ENCODE results near the gene ABCF1. TPM values are rescaled to one million over a fixed set of nuclear protein-coding genes. Genes with fewer than 3 reads are reported as not detected.

The ABCF1 gene
- total and polyA plus RNA-seq, 9 of the 15 experiments (the other 6 are each of a cell fraction or from before 2014, with no cell fraction given) = 41.6 to 193 (median 102) TPM

- no peak for TF ChIP-seq ZNF407 (IDR thresholded peaks at IDR 0.05; ENCODE audit: low read depth)
- no peak for TF ChIP-seq ZNF184 (CRISPR knock-in tag; IDR thresholded peaks at IDR 0.05)
- no peak for TF ChIP-seq TAF7 (tag; IDR thresholded peaks at IDR 0.05)
- no peak for TF ChIP-seq DACH1 (IDR thresholded peaks at IDR 0.05; ENCODE audit: partially characterized antibody)
- no peak for TF ChIP-seq HMGXB4 (CRISPR knock-in tag; IDR thresholded peaks at IDR 0.05)
- peak; percentile 60; the same call in 1 of the 2 replicates for TF ChIP-seq PYGO2 (tag; IDR thresholded peaks at IDR 0.05)
- TF ChIP-seq HCFC1 (IDR thresholded peaks at IDR 0.05; ENCODE audit: low read depth, low read length) = no peak
- no peak for TF ChIP-seq TEAD2 (tag; IDR thresholded peaks at IDR 0.05)
- TF ChIP-seq CTBP1 (IDR thresholded peaks at IDR 0.05; ENCODE audit: borderline replicate concordance) = peak; percentile 63
- TF ChIP-seq HDGF (IDR thresholded peaks at IDR 0.05) = no peak
- peak; percentile 19; the same call in 1 of the 2 replicates for TF ChIP-seq NBN (IDR thresholded peaks at IDR 0.05; ENCODE audit: low read depth)
- TF ChIP-seq ETV6 (IDR thresholded peaks at IDR 0.05; ENCODE audit: borderline replicate concordance in 1 of 2, low read depth in 2 of 2, low read length in 1 of 2) = no peak
- TF ChIP-seq ETV6 (CRISPR knock-in tag; IDR thresholded peaks at IDR 0.05; ENCODE audit: borderline replicate concordance) = peak; percentile 61; the same call in 1 of the 2 replicates
- TF ChIP-seq NR2F6 (CRISPR knock-in tag; IDR thresholded peaks at IDR 0.05) = peak; percentile 68; the same call in 1 of the 2 replicates
- TF ChIP-seq HMGN3 (IDR thresholded peaks at IDR 0.05; ENCODE audit: borderline replicate concordance, extremely low read depth, insufficient read length, low read depth, low read length) = no peak
- peak; percentile 98 for TF ChIP-seq C11orf30 (IDR thresholded peaks at IDR 0.05; ENCODE audit: low read depth)
- no peak for TF ChIP-seq ZFP91 (CRISPR knock-in tag; IDR thresholded peaks at IDR 0.05)
These were observed 44.9 kb downstream of the ABCF1 start (continued) for GRCh38 chr6:30615958-30616810.

Data from K562 (cell line).